Tibial nerve (tissue), 4 donors: ENCODE data around the gene DNAJC6. TPM values are rescaled to one million over a fixed set of nuclear protein-coding genes. Genes with fewer than 3 reads are reported as not detected.
A peak's percentile ranks its signal among the peaks of the same experiment; 100 is the strongest.

Experiments used
- DNase-seq, 2 donors: peaks; one replicate each; pipeline ENCODE4 v3.0.0-alpha.2; 2019; ENCODE audit warnings: low spot score in 2 of 2
- H3K27ac ChIP-seq, 4 donors: fragments of 200-600 bp; sonication (generic) in 3 of 4; one replicate each; pipeline ENCODE4 v1.5.1; 2017 to 2019; ENCODE audit warnings: mild to moderate bottlenecking in 1 of 4
- H3K27me3 ChIP-seq, 2 donors: fragments of 200-600 bp; sonication (generic) in 1 of 2; one replicate each; pipeline versions ENCODE4 v1.5.1 to v1.6.0; 2017 to 2019
- H3K36me3 ChIP-seq, 3 donors: fragments of 200-600 bp; sonication (generic); one replicate each; pipeline ENCODE4 v1.5.1; 2018 to 2019
- H3K4me1 ChIP-seq, 4 donors: fragments of 200-600 bp; sonication (generic) in 3 of 4; one replicate each; pipeline ENCODE4 v1.5.1; 2017 to 2019
- H3K4me3 ChIP-seq, 4 donors: fragments of 200-600 bp; sonication (generic) in 3 of 4; one replicate each; pipeline ENCODE4 v1.5.1; 2017 to 2019; ENCODE audit warnings: mild to moderate bottlenecking in 1 of 4, moderate library complexity in 1 of 4
- H3K9me3 ChIP-seq, 4 donors: fragments of 200-600 bp; sonication (generic) in 3 of 4; one replicate each; pipeline ENCODE4 v1.5.1; 2017 to 2019
- EP300 ChIP-seq, 2 donors: sonication (generic); formaldehyde crosslinking; IDR thresholded peaks; one replicate each; pipeline ENCODE4 v1.6.1; 2017; ENCODE audit warnings: antibody characterized with exemption in 2 of 2, mild to moderate bottlenecking in 1 of 2
- POLR2A ChIP-seq, 2 donors: fragments of 450-650 bp; IDR thresholded peaks; one replicate each; pipeline ENCODE4 v1.6.1; 2017; ENCODE audit warnings: antibody characterized with exemption in 2 of 2, mild to moderate bottlenecking in 2 of 2, moderate library complexity in 2 of 2
- WGBS, 2 donors: methylation state at CpG; one replicate each; pipeline ENCODE4 v1.1.5; 2018; 5-methylcytosine and 5-hydroxymethylcytosine counted together
- total RNA-seq, 4 donors: library from RNA; depleted of rRNA; stranded (reverse); fragments of >200 nt; gene quantifications; one replicate each; pipeline ENCODE4 v1.1.0, GENCODE V29; 2016
- TF ChIP-seq, protein P1 (sequence below), 5 experiments: fragments of 200-600 bp in 3 of 5; fragments of 450-650 bp in 2 of 5; sonication (generic) in 3 of 5; IDR thresholded peaks; one replicate each; pipeline ENCODE4 v1.5.1; 2016 to 2019; ENCODE audit warnings: antibody characterized with exemption in 5 of 5, mild to moderate bottlenecking in 3 of 5, moderate library complexity in 2 of 5

The DNAJC6 gene
- total RNA-seq, 4 donors from 2014 or later, result 11.4 to 19.2 (median 16.9) TPM

DNA sequence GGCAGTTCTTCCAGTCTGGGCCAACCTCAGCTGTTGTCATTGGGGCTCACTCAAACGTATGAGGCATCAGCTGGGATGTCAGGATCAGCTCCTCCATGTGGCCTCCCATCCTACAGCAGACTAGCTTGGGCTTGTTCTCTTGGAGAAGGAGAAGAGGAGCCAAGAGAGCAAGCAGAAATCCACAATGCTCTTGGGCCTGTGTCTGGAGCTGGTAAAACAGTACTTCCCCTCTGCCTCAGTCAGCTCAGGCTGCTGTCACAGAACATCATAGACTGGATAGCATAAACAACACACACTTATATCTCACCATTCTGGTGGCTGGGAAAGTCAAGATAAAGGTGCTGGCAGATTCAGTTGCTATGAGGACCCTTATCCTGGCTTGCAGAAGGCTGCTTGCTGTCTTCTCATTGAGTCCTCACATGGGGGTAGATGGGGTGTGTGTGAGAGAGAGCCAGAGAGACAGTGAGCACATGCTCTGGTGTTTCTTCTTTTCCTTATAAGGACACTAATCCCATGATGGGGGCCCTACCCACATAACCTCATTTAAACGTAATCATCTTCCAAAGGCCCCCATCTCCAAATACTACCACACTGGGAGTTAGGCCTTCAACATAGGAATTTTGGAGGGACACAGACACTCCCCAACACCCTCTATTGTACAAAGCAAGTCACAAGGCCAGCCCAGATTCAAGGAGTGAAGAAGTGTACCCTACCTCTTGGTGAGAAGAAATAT is 16.3 kb upstream of the DNAJC6 start:
- Histone ChIP-seq H3K27me3 (no peaks in the 10 kb centered on the region), H3K27ac (no peak overlapping the region), H3K4me1 (no peaks in the 10 kb centered on the region), H3K4me3 (no peak overlapping the region), H3K36me3 (no peaks in the 10 kb centered on the region), H3K9me3 (peaks cover 0 to under 1% (median 0%) of the 10 kb centered on the region in 4 donors)
- 86 to 88% methylated on average over 2 of the region's 2 CpGs for WGBS, 2 donors
- TF ChIP-seq EP300 (IDR thresholded peaks at IDR 0.05) (no peak), POLR2A (IDR thresholded peaks at IDR 0.05) (no peak)
- TF ChIP-seq, protein P1, sequence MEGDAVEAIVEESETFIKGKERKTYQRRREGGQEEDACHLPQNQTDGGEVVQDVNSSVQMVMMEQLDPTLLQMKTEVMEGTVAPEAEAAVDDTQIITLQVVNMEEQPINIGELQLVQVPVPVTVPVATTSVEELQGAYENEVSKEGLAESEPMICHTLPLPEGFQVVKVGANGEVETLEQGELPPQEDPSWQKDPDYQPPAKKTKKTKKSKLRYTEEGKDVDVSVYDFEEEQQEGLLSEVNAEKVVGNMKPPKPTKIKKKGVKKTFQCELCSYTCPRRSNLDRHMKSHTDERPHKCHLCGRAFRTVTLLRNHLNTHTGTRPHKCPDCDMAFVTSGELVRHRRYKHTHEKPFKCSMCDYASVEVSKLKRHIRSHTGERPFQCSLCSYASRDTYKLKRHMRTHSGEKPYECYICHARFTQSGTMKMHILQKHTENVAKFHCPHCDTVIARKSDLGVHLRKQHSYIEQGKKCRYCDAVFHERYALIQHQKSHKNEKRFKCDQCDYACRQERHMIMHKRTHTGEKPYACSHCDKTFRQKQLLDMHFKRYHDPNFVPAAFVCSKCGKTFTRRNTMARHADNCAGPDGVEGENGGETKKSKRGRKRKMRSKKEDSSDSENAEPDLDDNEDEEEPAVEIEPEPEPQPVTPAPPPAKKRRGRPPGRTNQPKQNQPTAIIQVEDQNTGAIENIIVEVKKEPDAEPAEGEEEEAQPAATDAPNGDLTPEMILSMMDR (IDR thresholded peaks at IDR 0.05), result no peak
- no peak for DNase-seq

DNA sequence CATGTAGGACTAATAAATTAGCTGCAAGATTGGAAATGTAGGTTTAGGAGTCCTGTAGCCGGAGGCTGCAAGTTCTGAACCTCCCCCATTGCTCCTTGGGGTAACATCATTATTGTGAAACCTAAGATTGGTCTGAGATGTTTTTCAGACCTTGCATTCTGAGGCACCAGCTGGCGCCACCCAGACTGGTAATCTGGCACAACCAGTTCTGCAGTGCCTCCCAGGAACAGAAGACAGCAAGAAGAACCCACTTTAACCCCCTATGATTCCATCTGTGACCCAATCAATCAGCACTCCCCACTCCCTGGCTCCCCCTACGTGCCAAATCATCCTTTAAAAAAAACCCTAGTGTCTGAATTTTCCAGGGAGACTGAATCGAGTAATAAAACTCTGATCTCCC is 11.6 kb upstream of the DNAJC6 start:
- TF ChIP-seq, protein P1 (IDR thresholded peaks at IDR 0.05), result no peak
- no peak for TF ChIP-seq POLR2A (IDR thresholded peaks at IDR 0.05)
- TF ChIP-seq EP300 (IDR thresholded peaks at IDR 0.05), result no peak
- Histone ChIP-seq H3K27me3 (no peaks in the 10 kb centered on the region), H3K9me3 (peaks cover 0 to 3% (median 0%) of the 10 kb centered on the region in 4 donors), H3K36me3 (no peaks in the 10 kb centered on the region), H3K27ac (no peak overlapping the region), H3K4me1 (no peaks in the 10 kb centered on the region), H3K4me3 (no peak overlapping the region)
- DNase-seq, result no peak
- WGBS, 2 donors, result 73 to 80% methylated on average over 4 of the region's 4 CpGs

DNA sequence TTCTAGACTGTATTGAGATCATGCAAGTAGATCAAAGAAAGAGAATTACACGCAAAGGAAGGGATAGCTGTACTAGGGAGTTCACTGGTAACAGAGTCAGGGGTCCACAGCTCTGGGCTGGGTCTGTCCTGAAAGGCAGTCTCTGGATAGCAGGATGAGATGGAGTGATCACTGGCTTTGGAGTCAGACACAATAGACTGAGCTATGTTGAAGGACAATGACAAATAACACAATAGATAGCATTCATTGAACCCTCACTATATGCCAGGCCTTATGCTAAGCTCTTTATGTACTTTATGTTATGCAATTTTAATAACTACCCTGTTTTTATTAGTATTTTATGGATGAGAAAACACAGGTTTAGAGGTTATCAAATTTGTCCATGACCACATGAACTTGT is 10.0 kb upstream of the DNAJC6 start:
- H3K4me3 ChIP-seq, result no peak overlapping the region
- 64 to 100% methylated on average over 1 of the region's 1 CpG for WGBS, 2 donors
- no peak for TF ChIP-seq POLR2A (IDR thresholded peaks at IDR 0.05)
- TF ChIP-seq, protein P1 (IDR thresholded peaks at IDR 0.05), result no peak
- TF ChIP-seq EP300 (IDR thresholded peaks at IDR 0.05), result no peak

DNA sequence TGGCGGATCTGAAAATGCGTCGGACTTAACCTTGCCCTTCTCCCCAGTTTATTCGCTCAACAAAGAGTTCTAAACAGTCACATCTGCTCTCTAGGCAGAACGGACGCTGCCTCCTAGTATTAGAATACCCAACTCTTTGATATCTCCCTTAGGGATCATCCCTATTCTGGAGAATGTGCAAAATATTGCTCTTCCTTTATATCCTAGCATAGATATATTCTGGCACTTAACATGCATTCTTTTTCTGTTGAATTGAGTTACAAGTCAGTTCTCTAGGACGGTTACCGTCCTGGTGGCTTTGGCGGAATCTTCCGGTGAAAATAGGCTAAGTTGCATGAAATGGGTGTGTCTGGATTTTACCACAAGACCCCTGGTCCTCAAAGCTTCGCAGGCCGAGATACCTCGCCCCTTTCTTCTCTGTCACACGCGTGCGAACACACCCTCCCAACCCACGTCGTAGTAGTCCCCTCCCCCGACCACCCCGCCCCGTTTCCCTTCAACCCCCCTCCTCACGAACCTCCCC is 501 bp upstream of the DNAJC6 start:
- TF ChIP-seq, protein P1 (IDR thresholded peaks at IDR 0.05), result no peak
- TF ChIP-seq EP300 (IDR thresholded peaks at IDR 0.05) (no peak), POLR2A (IDR thresholded peaks at IDR 0.05) (no peak)
- H3K4me1 ChIP-seq, result peaks cover 0 to 23% (median 0%) of the 10 kb centered on the region in 4 donors
- no peak for DNase-seq

More for the DNA sequence above, 10.0 kb upstream of the DNAJC6 start:
- Histone ChIP-seq H3K27ac (no peak overlapping the region), H3K9me3 (peaks cover 0 to 3% (median 0%) of the 10 kb centered on the region in 4 donors), H3K4me1 (no peaks in the 10 kb centered on the region), H3K36me3 (no peaks in the 10 kb centered on the region), H3K27me3 (no peaks in the 10 kb centered on the region)
- DNase-seq, result no peak

DNA sequence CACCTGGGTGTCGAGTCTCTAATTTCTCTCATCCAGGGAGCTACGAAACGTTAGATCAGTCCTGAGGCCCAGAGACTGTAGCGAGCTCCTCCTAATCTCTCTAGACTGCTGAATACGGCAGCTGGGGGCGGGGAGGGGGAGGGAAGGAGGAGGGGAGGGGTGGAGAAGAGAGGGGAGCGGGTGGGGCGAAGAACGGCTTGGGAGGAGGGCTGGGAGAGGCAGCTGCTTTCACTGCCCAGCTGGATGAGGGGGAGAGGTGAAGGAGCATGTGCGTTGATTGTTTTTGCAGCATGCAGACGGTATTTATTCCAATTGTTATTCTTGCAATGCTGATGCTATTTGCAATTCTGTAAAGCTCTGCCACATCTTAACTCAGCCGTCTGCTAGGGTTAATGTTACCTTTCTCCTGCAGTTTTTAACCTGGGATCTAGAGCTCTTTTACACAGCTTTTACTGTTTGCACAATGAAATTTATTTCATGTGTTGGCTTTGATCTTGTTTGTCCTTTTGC is 790 bp downstream of the DNAJC6 start:
- no peaks in the 10 kb centered on the region for H3K36me3 ChIP-seq
- no peak overlapping the region for H3K27ac ChIP-seq
- H3K4me3 ChIP-seq, result peak overlapping the region in 3 of 4 donors; percentile 20 to 51 (median 37)
- TF ChIP-seq EP300 (IDR thresholded peaks at IDR 0.05) (no peak), POLR2A (IDR thresholded peaks at IDR 0.05) (no peak)
- TF ChIP-seq, protein P1 (IDR thresholded peaks at IDR 0.05), result no peak
- peaks cover 0 to 11% of the 10 kb centered on the region in 2 donors for H3K27me3 ChIP-seq
- no peaks in the 10 kb centered on the region for H3K9me3 ChIP-seq
- H3K4me1 ChIP-seq, result peaks cover 0 to 23% (median 0%) of the 10 kb centered on the region in 4 donors
- WGBS, 2 donors, result 4 to 5% methylated on average over 12 of the region's 12 CpGs
- no peak for DNase-seq

More for the DNA sequence above, 501 bp upstream of the DNAJC6 start:
- WGBS, 2 donors, result 10 to 11% methylated on average over 22 of the region's 22 CpGs
- Histone ChIP-seq H3K27me3 (peaks cover 0 to 11% of the 10 kb centered on the region in 2 donors), H3K9me3 (no peaks in the 10 kb centered on the region), H3K27ac (no peak overlapping the region), H3K36me3 (no peaks in the 10 kb centered on the region), H3K4me3 (peak overlapping the region in 3 of 4 donors; percentile 20 to 51 (median 37))
